GM12872 (cell line): ENCODE data around the gene HSF2.
A peak's percentile ranks its signal among the peaks of the same experiment; 100 is the strongest.

ENCODE experiments used
- TF ChIP-seq, protein P1 (sequence below): IDR thresholded peaks from 3 replicates; pipeline ENCODE4 v1.5.1; 2011; ENCODE audit warnings: low read depth, mild to moderate bottlenecking, low read length, moderate library complexity; ENCODE audit not compliant: insufficient read depth

The HSF2 gene

GRCh38 chr6:122367171-122367570 lies 32.3 kb upstream of the HSF2 start:
- TF ChIP-seq, protein P1, sequence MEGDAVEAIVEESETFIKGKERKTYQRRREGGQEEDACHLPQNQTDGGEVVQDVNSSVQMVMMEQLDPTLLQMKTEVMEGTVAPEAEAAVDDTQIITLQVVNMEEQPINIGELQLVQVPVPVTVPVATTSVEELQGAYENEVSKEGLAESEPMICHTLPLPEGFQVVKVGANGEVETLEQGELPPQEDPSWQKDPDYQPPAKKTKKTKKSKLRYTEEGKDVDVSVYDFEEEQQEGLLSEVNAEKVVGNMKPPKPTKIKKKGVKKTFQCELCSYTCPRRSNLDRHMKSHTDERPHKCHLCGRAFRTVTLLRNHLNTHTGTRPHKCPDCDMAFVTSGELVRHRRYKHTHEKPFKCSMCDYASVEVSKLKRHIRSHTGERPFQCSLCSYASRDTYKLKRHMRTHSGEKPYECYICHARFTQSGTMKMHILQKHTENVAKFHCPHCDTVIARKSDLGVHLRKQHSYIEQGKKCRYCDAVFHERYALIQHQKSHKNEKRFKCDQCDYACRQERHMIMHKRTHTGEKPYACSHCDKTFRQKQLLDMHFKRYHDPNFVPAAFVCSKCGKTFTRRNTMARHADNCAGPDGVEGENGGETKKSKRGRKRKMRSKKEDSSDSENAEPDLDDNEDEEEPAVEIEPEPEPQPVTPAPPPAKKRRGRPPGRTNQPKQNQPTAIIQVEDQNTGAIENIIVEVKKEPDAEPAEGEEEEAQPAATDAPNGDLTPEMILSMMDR, result no peak

DNA sequence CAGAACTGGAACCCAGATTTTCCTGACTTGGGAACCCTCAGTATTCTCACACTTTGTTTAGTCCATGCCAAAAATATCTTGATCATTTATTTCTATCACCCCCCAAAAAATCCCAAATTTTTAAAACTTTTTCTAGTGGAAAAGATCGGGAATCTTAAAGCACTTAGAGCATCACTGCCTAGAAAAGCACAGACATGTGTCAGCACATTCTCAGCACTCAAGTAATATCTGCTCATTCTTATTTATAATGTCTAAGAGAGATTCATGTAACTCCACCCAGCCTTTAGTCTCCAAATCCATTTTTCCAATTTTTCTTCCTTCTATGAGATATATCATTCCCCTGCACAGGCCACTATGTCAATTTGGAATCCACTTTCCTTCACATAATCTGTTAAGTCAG lies 29.9 kb upstream of the HSF2 start:
- TF ChIP-seq, protein P1, result no peak

DNA sequence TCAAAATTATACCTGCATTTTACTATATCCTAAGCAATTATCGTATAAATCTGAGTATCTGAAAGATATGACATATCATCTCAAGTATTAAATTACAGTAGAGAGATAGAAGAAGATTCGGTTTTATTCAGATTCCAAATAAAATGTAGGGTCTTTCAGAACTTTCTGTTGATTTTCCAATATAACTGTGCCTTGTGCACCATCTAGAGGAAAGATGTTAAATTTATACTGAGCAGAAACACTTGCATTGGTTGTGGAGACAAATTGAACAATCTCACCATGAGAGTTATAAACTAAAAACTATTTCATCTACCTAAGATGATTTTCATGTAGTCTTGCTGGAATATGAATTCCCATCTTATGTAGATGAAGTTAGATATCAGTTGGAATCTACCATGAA lies 26.8 kb upstream of the HSF2 start:
- TF ChIP-seq, protein P1, result no peak

GRCh38 chr6:122374307-122374706 lies 25.1 kb upstream of the HSF2 start:
- TF ChIP-seq, protein P1, result no peak

GRCh38 chr6:122376246-122376645 lies 23.2 kb upstream of the HSF2 start:
- TF ChIP-seq, protein P1, result no peak

- TF ChIP-seq, protein P1, result peak; percentile 68
Measured at GRCh38 chr6:122381494-122382265, 17.8 kb upstream of the HSF2 start.

- TF ChIP-seq, protein P1, result no peak
Measured at GRCh38 chr6:122385857-122386612, 13.4 kb upstream of the HSF2 start.
